Peyer's patch (tissue), 4 donors: ENCODE data around the gene ARHGAP26. TPM values are rescaled to one million over a fixed set of nuclear protein-coding genes. Genes with fewer than 3 reads are reported as not detected.

Source experiments
- DNase-seq, 3 donors: peaks; one replicate each; pipeline ENCODE4 v3.0.0-alpha.2; 2017 to 2019
- H3K27ac ChIP-seq, 4 donors: fragments of 200-600 bp; sonication (generic); one replicate each; pipeline ENCODE4 v1.5.1; 2016 to 2019
- H3K27me3 ChIP-seq, 2 donors: fragments of 200-600 bp; sonication (generic); one replicate each; pipeline ENCODE4 v1.5.1; 2019
- H3K36me3 ChIP-seq, 3 donors: fragments of 200-600 bp; sonication (generic); one replicate each; pipeline ENCODE4 v1.5.1; 2016 to 2019
- H3K4me1 ChIP-seq, 4 donors: fragments of 200-600 bp; sonication (generic); one replicate each; pipeline ENCODE4 v1.5.1; 2016 to 2019
- H3K4me3 ChIP-seq, 4 donors: fragments of 200-600 bp; sonication (generic); 1 replicate in 3 of 4; 2 replicates in 1 of 4; pipeline ENCODE4 v1.5.1; 2016 to 2019; ENCODE audit warnings: mild to moderate bottlenecking in 1 of 4
- H3K9me3 ChIP-seq, 4 donors: fragments of 200-600 bp; sonication (generic); one replicate each; pipeline ENCODE4 v1.5.1; 2016 to 2019; ENCODE audit warnings: mild to moderate bottlenecking in 1 of 4
- POLR2A ChIP-seq, 2 donors: fragments of 450-650 bp; IDR thresholded peaks; one replicate each; pipeline ENCODE4 v1.5.1; 2017; ENCODE audit warnings: antibody characterized with exemption in 2 of 2, mild to moderate bottlenecking in 2 of 2, moderate library complexity in 2 of 2
- total RNA-seq, 4 donors: library from RNA; depleted of rRNA; stranded (reverse); fragments of >200 nt; gene quantifications; one replicate each; pipeline ENCODE4 v1.1.0, GENCODE V29; 2016
- TF ChIP-seq, protein P1 (sequence below), 6 experiments: fragments of 450-650 bp in 4 of 6; fragments of 200-600 bp in 2 of 6; sonication (generic) in 1 of 6; IDR thresholded peaks; one replicate each; pipeline ENCODE4 v1.5.1; 2017 to 2019; ENCODE audit warnings: antibody characterized with exemption in 6 of 6, mild to moderate bottlenecking in 3 of 6, moderate library complexity in 1 of 6

Gene ARHGAP26
- total RNA-seq, 4 donors from 2014 or later: 60.1 to 180 (median 126) TPM

DNA sequence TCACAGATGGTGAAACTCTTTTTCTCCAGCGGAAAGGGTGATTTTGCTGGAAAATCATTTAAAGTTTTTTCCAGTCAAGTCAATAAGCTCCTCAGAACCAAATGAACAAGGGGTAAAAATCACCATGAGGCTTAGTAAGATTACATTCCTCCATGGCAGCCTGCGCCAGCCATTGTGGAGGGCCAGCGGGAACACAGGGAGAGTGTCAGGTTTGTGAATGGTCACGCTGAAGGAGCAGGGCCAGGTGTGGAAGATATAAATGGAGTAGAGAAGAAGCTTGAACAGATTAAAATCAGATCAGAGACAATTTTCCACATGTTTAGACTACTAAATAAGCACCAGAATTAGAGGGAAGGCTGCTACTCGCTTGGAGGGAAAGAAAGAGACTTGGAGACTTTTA, 424.5 kb downstream of the ARHGAP26 start:
- Histone ChIP-seq H3K4me3 (no peak overlapping the region), H3K36me3 (no peaks in the 10 kb centered on the region), H3K27ac (no peak overlapping the region), H3K27me3 (no peaks in the 10 kb centered on the region), H3K4me1 (no peaks in the 10 kb centered on the region), H3K9me3 (no peaks in the 10 kb centered on the region)
- no peak for DNase-seq
- TF ChIP-seq POLR2A (IDR thresholded peaks at IDR 0.05): no peak
- TF ChIP-seq, protein P1, sequence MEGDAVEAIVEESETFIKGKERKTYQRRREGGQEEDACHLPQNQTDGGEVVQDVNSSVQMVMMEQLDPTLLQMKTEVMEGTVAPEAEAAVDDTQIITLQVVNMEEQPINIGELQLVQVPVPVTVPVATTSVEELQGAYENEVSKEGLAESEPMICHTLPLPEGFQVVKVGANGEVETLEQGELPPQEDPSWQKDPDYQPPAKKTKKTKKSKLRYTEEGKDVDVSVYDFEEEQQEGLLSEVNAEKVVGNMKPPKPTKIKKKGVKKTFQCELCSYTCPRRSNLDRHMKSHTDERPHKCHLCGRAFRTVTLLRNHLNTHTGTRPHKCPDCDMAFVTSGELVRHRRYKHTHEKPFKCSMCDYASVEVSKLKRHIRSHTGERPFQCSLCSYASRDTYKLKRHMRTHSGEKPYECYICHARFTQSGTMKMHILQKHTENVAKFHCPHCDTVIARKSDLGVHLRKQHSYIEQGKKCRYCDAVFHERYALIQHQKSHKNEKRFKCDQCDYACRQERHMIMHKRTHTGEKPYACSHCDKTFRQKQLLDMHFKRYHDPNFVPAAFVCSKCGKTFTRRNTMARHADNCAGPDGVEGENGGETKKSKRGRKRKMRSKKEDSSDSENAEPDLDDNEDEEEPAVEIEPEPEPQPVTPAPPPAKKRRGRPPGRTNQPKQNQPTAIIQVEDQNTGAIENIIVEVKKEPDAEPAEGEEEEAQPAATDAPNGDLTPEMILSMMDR (IDR thresholded peaks at IDR 0.05): no peak

DNA sequence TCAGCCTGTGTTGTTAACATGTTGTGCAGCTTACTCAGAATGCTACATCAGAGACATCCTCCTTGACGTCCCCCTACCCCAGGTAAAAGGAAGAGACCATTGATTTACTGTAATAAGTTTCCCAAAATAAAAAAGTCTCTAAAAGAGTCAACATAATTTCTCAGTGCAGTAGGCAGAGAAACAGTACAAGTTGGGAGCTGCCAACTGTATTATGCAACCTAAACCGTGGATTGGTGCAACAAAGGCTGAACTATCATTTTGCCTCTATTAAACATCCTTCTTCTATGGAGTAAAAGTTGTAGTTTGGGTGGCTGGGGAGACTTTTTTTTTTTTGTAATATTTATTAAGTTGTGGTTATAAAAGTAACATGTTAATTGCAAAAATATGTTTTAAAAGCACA, 425.3 kb downstream of the ARHGAP26 start:
- TF ChIP-seq, protein P1 (IDR thresholded peaks at IDR 0.05): no peak
- TF ChIP-seq POLR2A (IDR thresholded peaks at IDR 0.05): no peak
- Histone ChIP-seq H3K36me3 (no peaks in the 10 kb centered on the region), H3K27me3 (no peaks in the 10 kb centered on the region), H3K4me3 (no peak overlapping the region), H3K4me1 (no peaks in the 10 kb centered on the region), H3K27ac (no peak overlapping the region), H3K9me3 (no peaks in the 10 kb centered on the region)
- no peak for DNase-seq

DNA sequence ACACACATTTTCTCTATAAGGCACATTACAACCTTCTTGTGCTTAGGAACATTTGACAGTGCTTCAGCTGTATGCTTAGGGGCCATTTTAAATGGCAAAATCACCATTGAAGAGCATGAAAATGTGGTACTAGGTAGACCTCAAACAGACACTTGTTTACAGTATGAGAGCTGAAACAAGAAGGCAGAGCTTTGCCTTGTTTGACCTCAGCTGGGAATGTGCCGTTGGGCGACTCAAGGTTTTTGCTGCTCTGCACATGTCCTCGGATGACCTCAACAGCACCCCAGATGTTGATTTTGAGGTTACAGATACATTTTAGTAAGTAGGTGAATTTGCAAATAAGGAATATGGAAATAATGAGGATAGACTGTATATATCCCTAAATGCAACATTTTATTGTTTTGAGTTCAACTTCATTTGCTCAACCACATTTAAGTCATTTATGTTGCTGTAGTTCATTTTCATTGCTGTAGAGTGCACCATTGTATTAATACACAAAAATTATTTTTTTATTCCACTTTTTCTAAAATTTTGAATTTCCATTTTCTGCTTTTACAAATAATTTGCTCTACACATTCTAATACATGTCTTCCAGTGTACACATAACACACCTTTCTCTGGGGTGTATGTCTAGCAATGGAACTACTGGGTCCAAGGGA, 426.6 kb downstream of the ARHGAP26 start:
- Histone ChIP-seq H3K27ac (no peak overlapping the region), H3K36me3 (no peaks in the 10 kb centered on the region), H3K27me3 (no peaks in the 10 kb centered on the region), H3K4me1 (no peaks in the 10 kb centered on the region), H3K9me3 (no peaks in the 10 kb centered on the region), H3K4me3 (no peak overlapping the region)
- TF ChIP-seq, protein P1 (IDR thresholded peaks at IDR 0.05): no peak
- no peak for TF ChIP-seq POLR2A (IDR thresholded peaks at IDR 0.05)
- no peak for DNase-seq

DNA sequence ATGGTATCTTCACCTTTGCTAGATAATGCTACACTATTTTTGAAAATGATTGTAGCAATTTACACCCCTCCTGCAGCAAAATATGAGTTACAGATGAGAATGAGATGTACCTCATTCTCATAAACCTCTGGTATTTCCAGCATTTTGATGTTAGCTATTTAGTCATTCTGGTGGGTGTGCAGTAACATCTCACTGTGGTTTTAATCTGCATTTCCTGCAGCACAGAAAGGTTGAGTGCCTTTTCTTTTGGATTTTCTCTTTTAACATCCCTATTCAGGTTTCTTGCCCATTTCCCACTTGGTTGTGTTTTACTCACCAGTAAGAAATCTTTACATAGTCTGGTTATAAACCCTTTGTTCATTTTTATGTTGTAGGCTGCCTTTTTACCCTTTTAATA, 427.1 kb downstream of the ARHGAP26 start:
- no peak for TF ChIP-seq POLR2A (IDR thresholded peaks at IDR 0.05)
- TF ChIP-seq, protein P1 (IDR thresholded peaks at IDR 0.05): no peak

DNA sequence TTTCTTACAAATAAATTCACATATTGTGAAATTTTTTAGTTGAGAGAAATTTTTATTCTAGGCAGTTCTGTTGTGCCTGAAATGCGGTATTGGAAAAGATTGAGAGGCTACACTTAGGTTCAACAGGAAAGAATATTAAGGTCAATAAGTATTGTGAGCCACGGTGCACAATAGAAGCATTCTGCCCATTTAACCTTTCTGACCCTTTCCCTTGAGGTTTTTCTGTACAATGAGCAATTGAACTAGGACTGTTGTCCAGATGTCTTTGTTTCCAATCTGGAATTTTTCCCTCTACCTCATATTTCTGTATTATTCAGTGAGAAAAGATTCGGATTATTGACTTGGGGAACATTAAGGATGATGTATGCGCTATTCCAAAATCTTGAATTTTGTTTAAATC, 428.2 kb downstream of the ARHGAP26 start:
- Histone ChIP-seq H3K27me3 (no peaks in the 10 kb centered on the region), H3K27ac (no peak overlapping the region), H3K36me3 (no peaks in the 10 kb centered on the region), H3K4me3 (no peak overlapping the region), H3K4me1 (no peaks in the 10 kb centered on the region), H3K9me3 (no peaks in the 10 kb centered on the region)
- TF ChIP-seq, protein P1 (IDR thresholded peaks at IDR 0.05): no peak
- no peak for TF ChIP-seq POLR2A (IDR thresholded peaks at IDR 0.05)
- no peak for DNase-seq

More for the DNA sequence above, 427.1 kb downstream of the ARHGAP26 start:
- no peaks in the 10 kb centered on the region for H3K27me3 ChIP-seq
- no peak overlapping the region for H3K4me3 ChIP-seq
- no peaks in the 10 kb centered on the region for H3K36me3 ChIP-seq
- H3K9me3 ChIP-seq: no peaks in the 10 kb centered on the region
- H3K27ac ChIP-seq: no peak overlapping the region
- H3K4me1 ChIP-seq: no peaks in the 10 kb centered on the region
- no peak for DNase-seq

DNA sequence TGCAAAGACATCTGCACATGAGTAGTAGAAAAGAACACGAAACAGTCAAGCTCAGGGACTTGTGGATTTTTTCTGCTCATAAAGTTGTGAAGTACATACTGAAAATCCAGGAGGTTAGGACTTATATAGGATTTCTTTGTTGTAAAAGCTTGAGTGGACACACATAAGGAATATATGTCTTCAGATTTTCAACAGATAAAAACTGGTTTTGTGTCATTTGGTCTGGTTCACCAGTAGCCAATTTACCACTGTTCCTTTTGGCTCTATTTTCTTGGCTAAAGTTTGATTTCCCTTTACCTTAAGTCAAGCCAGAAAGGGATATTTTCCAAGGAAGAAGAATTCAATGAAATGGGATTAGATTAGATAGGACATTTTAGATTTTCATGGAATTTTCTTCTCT, 429.0 kb downstream of the ARHGAP26 start:
- no peaks in the 10 kb centered on the region for H3K9me3 ChIP-seq
- no peaks in the 10 kb centered on the region for H3K27me3 ChIP-seq
- H3K36me3 ChIP-seq: no peaks in the 10 kb centered on the region
- H3K4me1 ChIP-seq: no peaks in the 10 kb centered on the region
- H3K27ac ChIP-seq: no peak overlapping the region
- H3K4me3 ChIP-seq: no peak overlapping the region
- TF ChIP-seq, protein P1 (IDR thresholded peaks at IDR 0.05): no peak
- TF ChIP-seq POLR2A (IDR thresholded peaks at IDR 0.05): no peak
- no peak for DNase-seq
